GM12878 (cell line): ENCODE data around the gene NAA38. TPM values are rescaled to one million over a fixed set of nuclear protein-coding genes. Genes with fewer than 3 reads are reported as not detected.

Experiments used
- CREB1 ChIP-seq: IDR thresholded peaks from 2 replicates; pipeline ENCODE4 v1.6.1; 2012; ENCODE audit warnings: low read depth, mild to moderate bottlenecking, inconsistent platforms
- DPF2 ChIP-seq: fragments of 450-650 bp; IDR thresholded peaks from 2 replicates; pipeline ENCODE4 v1.6.1; 2017; ENCODE audit warnings: mild to moderate bottlenecking
- EGR1 ChIP-seq, 2 experiments: IDR thresholded peaks; 1 replicate in 1 of 2; 2 replicates in 1 of 2; pipeline ENCODE4 v1.6.1; 2011 to 2012; ENCODE audit warnings: low read depth in 2 of 2, low read length in 2 of 2, borderline replicate concordance in 1 of 2, mild to moderate bottlenecking in 1 of 2, moderate library complexity in 1 of 2
- GABPA ChIP-seq: IDR thresholded peaks from 2 replicates; pipeline ENCODE4 v1.6.1; 2014; ENCODE audit warnings: antibody characterized with exemption, low read depth, mild to moderate bottlenecking, inconsistent platforms
- MXI1 ChIP-seq: fragments of 150-350 bp; IDR thresholded peaks from 2 replicates; pipeline ENCODE4 v1.6.1; 2011; ENCODE audit warnings: low read depth, mild to moderate bottlenecking, inconsistent platforms, low read length, improper control_type of control experiment
- NR2C1 ChIP-seq: fragments of 450-650 bp; IDR thresholded peaks from 2 replicates; pipeline ENCODE4 v1.6.1; 2017; ENCODE audit warnings: antibody characterized with exemption, mild to moderate bottlenecking, moderate library complexity
- POU2F2 ChIP-seq: IDR thresholded peaks from 3 replicates; pipeline ENCODE4 v1.6.1; 2011; ENCODE audit warnings: low read depth, mild to moderate bottlenecking, low read length, borderline replicate concordance
- SP1 ChIP-seq: IDR thresholded peaks from one replicate; pipeline ENCODE4 v1.6.1; 2011; ENCODE audit warnings: low read depth, low read length
- SREBF1 ChIP-seq: IDR thresholded peaks from 2 replicates; pipeline ENCODE4 v1.6.1; 2012; ENCODE audit warnings: mild to moderate bottlenecking, low read length
- TAF1 ChIP-seq: IDR thresholded peaks from 2 replicates; pipeline ENCODE4 v1.6.1; 2011; ENCODE audit warnings: mild to moderate bottlenecking, low read depth, low read length, borderline replicate concordance
- WRNIP1 ChIP-seq: IDR thresholded peaks from 2 replicates; pipeline ENCODE4 v1.6.1; 2011; ENCODE audit warnings: low read depth, low read length, improper control_type of control experiment, borderline replicate concordance
- ZNF274 ChIP-seq: IDR thresholded peaks from one replicate; pipeline ENCODE4 v1.8.0; 2011; ENCODE audit not compliant: insufficient read length, insufficient read depth
- ZSCAN29 ChIP-seq: fragments of 450-650 bp; IDR thresholded peaks from 2 replicates; pipeline ENCODE4 v1.6.1; 2017; ENCODE audit warnings: mild to moderate bottlenecking, moderate library complexity
- ZZZ3 ChIP-seq: IDR thresholded peaks from 2 replicates; pipeline ENCODE4 v1.6.1; 2011; ENCODE audit warnings: low read depth; ENCODE audit not compliant: control insufficient read depth, insufficient read length
- polyA plus RNA-seq, 11 experiments: library from polyadenylated mRNA; depleted of rRNA in 4 of 11; unstranded in 6 of 11; stranded (reverse) in 5 of 11; fragments of >200 nt; fragmentation: Nextera tagmentation in 4 of 11; fragmentation: Illumina TruSeq in 1 of 11; extraction: Ambion mirVana in 4 of 11; extraction: Trizol in 1 of 11; gene quantifications; 1 replicate in 1 of 11; 2 replicates in 10 of 11; pipeline versions ENCODE4 v1.2.1 to v1.2.3, GENCODE V29; 2011 to 2016; ENCODE audit warnings: inconsistent platforms in 2 of 11, missing spikeins in 2 of 11, low read depth in 1 of 11
- total RNA-seq, 4 experiments: library from RNA; depleted of rRNA in 3 of 4; stranded (reverse); fragments of >200 nt in 3 of 4; fragmentation: Illumina TruSeq in 1 of 4; extraction: Trizol in 1 of 4; gene quantifications; 2 replicates each; pipeline versions ENCODE4 v1.2.1 to v1.2.3, GENCODE V29; 2013 to 2021
- TF ChIP-seq, protein P1 (sequence below): fragments of 450-650 bp; IDR thresholded peaks from 2 replicates; pipeline ENCODE4 v1.6.1; 2017; ENCODE audit warnings: mild to moderate bottlenecking
- TF ChIP-seq, protein P2 (sequence below): fragments of 450-650 bp; IDR thresholded peaks from 2 replicates; pipeline ENCODE4 v1.6.1; 2017; ENCODE audit warnings: mild to moderate bottlenecking, moderate library complexity
- TF ChIP-seq, protein P3 (sequence below): IDR thresholded peaks from 2 replicates; pipeline ENCODE4 v1.6.1; 2012; ENCODE audit warnings: low read depth, low read length, improper control_type of control experiment
- TF ChIP-seq, protein P4 (sequence below): fragments of 450-650 bp; IDR thresholded peaks from 2 replicates; pipeline ENCODE4 v1.6.1; 2016; ENCODE audit warnings: mild to moderate bottlenecking, moderate library complexity, borderline replicate concordance

The NAA38 gene
- total and polyA plus RNA-seq, 10 of the 15 experiments (the other 5 are each of a cell fraction or from before 2014, with no cell fraction given): 31.5 to 337 (median 215) TPM

DNA sequence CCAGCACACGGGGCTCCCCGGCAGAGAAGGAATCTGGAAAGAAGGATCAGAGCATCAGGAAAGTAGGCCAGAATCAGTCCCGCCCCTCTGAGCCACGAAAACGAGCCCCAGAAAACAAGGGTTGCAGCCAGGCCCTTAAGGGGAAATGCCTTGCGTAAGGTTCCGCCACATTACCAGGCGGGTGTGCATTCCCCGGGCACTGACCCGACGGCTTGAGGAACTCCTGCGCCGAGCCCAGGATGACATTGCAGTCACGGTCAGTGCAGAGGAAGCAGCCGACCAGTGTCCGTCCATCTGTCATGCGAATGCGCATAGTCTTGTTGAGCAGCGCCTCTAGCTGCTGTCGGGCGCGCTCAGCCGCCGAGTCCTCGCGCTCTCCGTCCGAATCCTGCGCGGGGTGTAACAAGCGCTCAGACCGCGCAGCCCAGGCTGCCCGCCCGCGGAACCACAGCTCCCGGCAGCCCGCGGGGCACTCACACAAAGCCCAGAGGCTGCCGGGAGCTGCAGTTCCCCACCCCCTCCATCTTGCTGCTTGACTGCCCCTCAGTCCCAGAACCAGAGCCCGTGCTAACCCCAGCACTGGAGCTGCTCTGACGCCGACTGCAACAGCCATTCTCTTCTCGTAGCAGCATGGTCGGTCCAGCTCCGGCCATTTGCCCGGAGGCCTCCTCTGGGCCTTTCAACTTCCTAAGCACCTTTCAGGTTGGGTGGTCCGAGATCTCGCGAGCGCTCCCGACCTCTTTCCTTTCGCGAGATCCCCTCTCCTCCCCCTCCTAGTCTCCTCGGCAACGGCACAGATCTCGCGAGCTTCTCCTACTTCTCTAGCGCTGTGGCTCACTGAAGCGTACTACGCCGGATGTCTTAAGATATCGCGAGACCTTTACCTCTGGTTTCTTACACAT, at the start of gene NAA38 (continued):
- TF ChIP-seq, protein P1, sequence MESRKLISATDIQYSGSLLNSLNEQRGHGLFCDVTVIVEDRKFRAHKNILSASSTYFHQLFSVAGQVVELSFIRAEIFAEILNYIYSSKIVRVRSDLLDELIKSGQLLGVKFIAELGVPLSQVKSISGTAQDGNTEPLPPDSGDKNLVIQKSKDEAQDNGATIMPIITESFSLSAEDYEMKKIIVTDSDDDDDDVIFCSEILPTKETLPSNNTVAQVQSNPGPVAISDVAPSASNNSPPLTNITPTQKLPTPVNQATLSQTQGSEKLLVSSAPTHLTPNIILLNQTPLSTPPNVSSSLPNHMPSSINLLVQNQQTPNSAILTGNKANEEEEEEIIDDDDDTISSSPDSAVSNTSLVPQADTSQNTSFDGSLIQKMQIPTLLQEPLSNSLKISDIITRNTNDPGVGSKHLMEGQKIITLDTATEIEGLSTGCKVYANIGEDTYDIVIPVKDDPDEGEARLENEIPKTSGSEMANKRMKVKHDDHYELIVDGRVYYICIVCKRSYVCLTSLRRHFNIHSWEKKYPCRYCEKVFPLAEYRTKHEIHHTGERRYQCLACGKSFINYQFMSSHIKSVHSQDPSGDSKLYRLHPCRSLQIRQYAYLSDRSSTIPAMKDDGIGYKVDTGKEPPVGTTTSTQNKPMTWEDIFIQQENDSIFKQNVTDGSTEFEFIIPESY: 0 out of 2 replicates have a peak, but pooled peaks have one; percentile 35
- TF ChIP-seq TAF1 (peak; percentile 67; the same call in 1 of the 2 replicates), WRNIP1 (no peak), ZSCAN29 (peak; percentile 53; the same call in 1 of the 2 replicates), DPF2 (peak; percentile 35), ZZZ3 (no peak), ZNF274 (no peak), POU2F2 (peak; percentile 36; the same call in 1 of the 3 replicates), SREBF1 (peak; percentile 89), EGR1 (IDR thresholded peaks at IDR 0.05; ENCODE audit: borderline replicate concordance in 1 of 2, low read depth in 2 of 2, low read length in 2 of 2) (peak in 1 of 2 experiments; percentile 24; a peak in 1 of 3 replicates), MXI1 (no peak; the same call in 1 of the 2 replicates), NR2C1 (peak; percentile 76), GABPA (no peak; the same call in 1 of the 2 replicates), SP1 (peak; percentile 36), CREB1 (peak; percentile 74)
- TF ChIP-seq, protein P2, sequence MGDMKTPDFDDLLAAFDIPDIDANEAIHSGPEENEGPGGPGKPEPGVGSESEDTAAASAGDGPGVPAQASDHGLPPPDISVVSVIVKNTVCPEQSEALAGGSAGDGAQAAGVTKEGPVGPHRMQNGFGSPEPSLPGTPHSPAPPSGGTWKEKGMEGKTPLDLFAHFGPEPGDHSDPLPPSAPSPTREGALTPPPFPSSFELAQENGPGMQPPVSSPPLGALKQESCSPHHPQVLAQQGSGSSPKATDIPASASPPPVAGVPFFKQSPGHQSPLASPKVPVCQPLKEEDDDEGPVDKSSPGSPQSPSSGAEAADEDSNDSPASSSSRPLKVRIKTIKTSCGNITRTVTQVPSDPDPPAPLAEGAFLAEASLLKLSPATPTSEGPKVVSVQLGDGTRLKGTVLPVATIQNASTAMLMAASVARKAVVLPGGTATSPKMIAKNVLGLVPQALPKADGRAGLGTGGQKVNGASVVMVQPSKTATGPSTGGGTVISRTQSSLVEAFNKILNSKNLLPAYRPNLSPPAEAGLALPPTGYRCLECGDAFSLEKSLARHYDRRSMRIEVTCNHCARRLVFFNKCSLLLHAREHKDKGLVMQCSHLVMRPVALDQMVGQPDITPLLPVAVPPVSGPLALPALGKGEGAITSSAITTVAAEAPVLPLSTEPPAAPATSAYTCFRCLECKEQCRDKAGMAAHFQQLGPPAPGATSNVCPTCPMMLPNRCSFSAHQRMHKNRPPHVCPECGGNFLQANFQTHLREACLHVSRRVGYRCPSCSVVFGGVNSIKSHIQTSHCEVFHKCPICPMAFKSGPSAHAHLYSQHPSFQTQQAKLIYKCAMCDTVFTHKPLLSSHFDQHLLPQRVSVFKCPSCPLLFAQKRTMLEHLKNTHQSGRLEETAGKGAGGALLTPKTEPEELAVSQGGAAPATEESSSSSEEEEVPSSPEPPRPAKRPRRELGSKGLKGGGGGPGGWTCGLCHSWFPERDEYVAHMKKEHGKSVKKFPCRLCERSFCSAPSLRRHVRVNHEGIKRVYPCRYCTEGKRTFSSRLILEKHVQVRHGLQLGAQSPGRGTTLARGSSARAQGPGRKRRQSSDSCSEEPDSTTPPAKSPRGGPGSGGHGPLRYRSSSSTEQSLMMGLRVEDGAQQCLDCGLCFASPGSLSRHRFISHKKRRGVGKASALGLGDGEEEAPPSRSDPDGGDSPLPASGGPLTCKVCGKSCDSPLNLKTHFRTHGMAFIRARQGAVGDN: peak; percentile 60
- TF ChIP-seq, protein P3, sequence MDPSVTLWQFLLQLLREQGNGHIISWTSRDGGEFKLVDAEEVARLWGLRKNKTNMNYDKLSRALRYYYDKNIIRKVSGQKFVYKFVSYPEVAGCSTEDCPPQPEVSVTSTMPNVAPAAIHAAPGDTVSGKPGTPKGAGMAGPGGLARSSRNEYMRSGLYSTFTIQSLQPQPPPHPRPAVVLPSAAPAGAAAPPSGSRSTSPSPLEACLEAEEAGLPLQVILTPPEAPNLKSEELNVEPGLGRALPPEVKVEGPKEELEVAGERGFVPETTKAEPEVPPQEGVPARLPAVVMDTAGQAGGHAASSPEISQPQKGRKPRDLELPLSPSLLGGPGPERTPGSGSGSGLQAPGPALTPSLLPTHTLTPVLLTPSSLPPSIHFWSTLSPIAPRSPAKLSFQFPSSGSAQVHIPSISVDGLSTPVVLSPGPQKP: peak; percentile 55; the same call in 1 of the 2 replicates
- TF ChIP-seq, protein P4, sequence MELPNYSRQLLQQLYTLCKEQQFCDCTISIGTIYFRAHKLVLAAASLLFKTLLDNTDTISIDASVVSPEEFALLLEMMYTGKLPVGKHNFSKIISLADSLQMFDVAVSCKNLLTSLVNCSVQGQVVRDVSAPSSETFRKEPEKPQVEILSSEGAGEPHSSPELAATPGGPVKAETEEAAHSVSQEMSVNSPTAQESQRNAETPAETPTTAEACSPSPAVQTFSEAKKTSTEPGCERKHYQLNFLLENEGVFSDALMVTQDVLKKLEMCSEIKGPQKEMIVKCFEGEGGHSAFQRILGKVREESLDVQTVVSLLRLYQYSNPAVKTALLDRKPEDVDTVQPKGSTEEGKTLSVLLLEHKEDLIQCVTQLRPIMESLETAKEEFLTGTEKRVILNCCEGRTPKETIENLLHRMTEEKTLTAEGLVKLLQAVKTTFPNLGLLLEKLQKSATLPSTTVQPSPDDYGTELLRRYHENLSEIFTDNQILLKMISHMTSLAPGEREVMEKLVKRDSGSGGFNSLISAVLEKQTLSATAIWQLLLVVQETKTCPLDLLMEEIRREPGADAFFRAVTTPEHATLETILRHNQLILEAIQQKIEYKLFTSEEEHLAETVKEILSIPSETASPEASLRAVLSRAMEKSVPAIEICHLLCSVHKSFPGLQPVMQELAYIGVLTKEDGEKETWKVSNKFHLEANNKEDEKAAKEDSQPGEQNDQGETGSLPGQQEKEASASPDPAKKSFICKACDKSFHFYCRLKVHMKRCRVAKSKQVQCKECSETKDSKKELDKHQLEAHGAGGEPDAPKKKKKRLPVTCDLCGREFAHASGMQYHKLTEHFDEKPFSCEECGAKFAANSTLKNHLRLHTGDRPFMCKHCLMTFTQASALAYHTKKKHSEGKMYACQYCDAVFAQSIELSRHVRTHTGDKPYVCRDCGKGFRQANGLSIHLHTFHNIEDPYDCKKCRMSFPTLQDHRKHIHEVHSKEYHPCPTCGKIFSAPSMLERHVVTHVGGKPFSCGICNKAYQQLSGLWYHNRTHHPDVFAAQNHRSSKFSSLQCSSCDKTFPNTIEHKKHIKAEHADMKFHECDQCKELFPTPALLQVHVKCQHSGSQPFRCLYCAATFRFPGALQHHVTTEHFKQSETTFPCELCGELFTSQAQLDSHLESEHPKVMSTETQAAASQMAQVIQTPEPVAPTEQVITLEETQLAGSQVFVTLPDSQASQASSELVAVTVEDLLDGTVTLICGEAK: peak; percentile 80
